ENCODE results near the gene PGAP3. TPM values are rescaled to one million over a fixed set of nuclear protein-coding genes. Genes with fewer than 3 reads are reported as not detected.

PGAP3 gene
- total and polyA plus RNA-seq, 7 experiments from 2014 or later, result 13.3 to 39.9 (median 34.4) TPM

- Mint-ChIP-seq H3K4me1 (peaks cover 35 to 58% (median 49%) of the 10 kb centered on the region in 7 donors), H3K27ac (peak overlapping the region in 5 of 9 donors; percentile 55 to 78 (median 68)), H3K9me3 (no peaks in the 10 kb centered on the region), H3K27me3 (peaks cover 0 to 9% (median 0%) of the 10 kb centered on the region in 5 donors), H3K36me3 (peaks cover 0 to 10% (median 0%) of the 10 kb centered on the region in 5 donors), H3K4me3 (peak overlapping the region in 1 of 10 donors; percentile 72)
- no peaks in the 10 kb centered on the region for H3K27me3 ChIP-seq (ENCODE audit: control insufficient read depth in 2 of 2, insufficient read depth in 2 of 2, low read length in 2 of 2)
- ChIA-PET CTCF (interaction anchor here (1.1 to 1.6 kb wide), 4 partner anchors 8 to 56 kb away, joined by 3 to 4 read pairs (median 3); partner anchors contain the start of gene MIEN1), POLR2A (interaction anchor here (0.5 to 1.2 kb wide), 3 partner anchors 8 to 177 kb away, joined by 3 to 4 read pairs (median 3); no protein-coding TSS in a partner anchor)
- intact Hi-C loops (cut with micrococcal nuclease), result no loop called here
- no peaks in the 10 kb centered on the region for H3K36me3 ChIP-seq (ENCODE audit: control insufficient read depth in 2 of 3, insufficient read depth in 3 of 3, low read length in 3 of 3)
- no peak for ATAC-seq
- peaks cover 38 to 48% of the 10 kb centered on the region in 2 donors for H3K4me1 ChIP-seq (ENCODE audit: control insufficient read depth in 2 of 2, insufficient read depth in 2 of 2, low read length in 2 of 2)
- H3K9me3 ChIP-seq (ENCODE audit: control insufficient read depth in 2 of 3, low read length in 3 of 3), result no peaks in the 10 kb centered on the region
- no peak overlapping the region for H3K27ac ChIP-seq (ENCODE audit: low read depth, low read length)
- DNase-seq, result no peak
- no peak overlapping the region for H3K4me3 ChIP-seq (ENCODE audit: low read length)
These were observed 13.0 kb downstream of the PGAP3 start for GRCh38 chr17:39674702-39675389.

- Mint-ChIP-seq H3K36me3 (peaks cover 0 to 10% (median 0%) of the 10 kb centered on the region in 5 donors), H3K4me1 (peaks cover 28 to 51% (median 42%) of the 10 kb centered on the region in 7 donors), H3K9me3 (no peaks in the 10 kb centered on the region), H3K27ac (no peak overlapping the region), H3K4me3 (no peak overlapping the region), H3K27me3 (peaks cover 0 to 15% (median 0%) of the 10 kb centered on the region in 5 donors)
- H3K27ac ChIP-seq (ENCODE audit: low read depth, low read length), result no peak overlapping the region
- H3K9me3 ChIP-seq (ENCODE audit: control insufficient read depth in 2 of 3, low read length in 3 of 3), result no peaks in the 10 kb centered on the region
- no peaks in the 10 kb centered on the region for H3K36me3 ChIP-seq (ENCODE audit: control insufficient read depth in 2 of 3, insufficient read depth in 3 of 3, low read length in 3 of 3)
- H3K4me3 ChIP-seq (ENCODE audit: low read length), result no peak overlapping the region
- peaks cover 31 to 41% of the 10 kb centered on the region in 2 donors for H3K4me1 ChIP-seq (ENCODE audit: control insufficient read depth in 2 of 2, insufficient read depth in 2 of 2, low read length in 2 of 2)
- CTCF ChIA-PET, result interaction anchor here (1.1 to 1.2 kb wide), 2 partner anchors 15 to 57 kb away, joined by 3 read pairs; partner anchors contain the start of gene MIEN1
- intact Hi-C loops (cut with micrococcal nuclease), result no loop called here
- no peak for DNase-seq
- H3K27me3 ChIP-seq (ENCODE audit: control insufficient read depth in 2 of 2, insufficient read depth in 2 of 2, low read length in 2 of 2), result no peaks in the 10 kb centered on the region
- POLR2A ChIA-PET, result interaction anchor here (0.6 to 0.9 kb wide), 2 partner anchors 178 to 280 kb away, joined by 3 read pairs; no protein-coding TSS in a partner anchor
- ATAC-seq, result no peak
These were observed 13.7 kb downstream of the PGAP3 start for GRCh38 chr17:39674179-39674578.

- H3K36me3 Mint-ChIP-seq, result peaks cover 0 to 10% (median 3%) of the 10 kb centered on the region in 5 donors
- H3K4me1 Mint-ChIP-seq, result peaks cover 21 to 49% (median 39%) of the 10 kb centered on the region in 7 donors
- no peaks in the 10 kb centered on the region for H3K27me3 ChIP-seq (ENCODE audit: control insufficient read depth in 2 of 2, insufficient read depth in 2 of 2, low read length in 2 of 2)
- DNase-seq (no peak), ATAC-seq (no peak)
- POLR2A ChIA-PET, result interaction anchor here (1.1 to 1.9 kb wide), 2 partner anchors 14 to 55 kb away, joined by 3 to 6 read pairs; partner anchors contain the start of gene PGAP3
- H3K27me3 Mint-ChIP-seq, result peaks cover 0 to 21% (median 4%) of the 10 kb centered on the region in 5 donors
- H3K4me1 ChIP-seq (ENCODE audit: control insufficient read depth in 2 of 2, insufficient read depth in 2 of 2, low read length in 2 of 2), result peaks cover 30 to 38% of the 10 kb centered on the region in 2 donors
- H3K36me3 ChIP-seq (ENCODE audit: control insufficient read depth in 2 of 3, insufficient read depth in 3 of 3, low read length in 3 of 3), result no peaks in the 10 kb centered on the region
- H3K27ac Mint-ChIP-seq, result peak overlapping the region in 1 of 9 donors; percentile 59
- H3K4me3 ChIP-seq (ENCODE audit: low read length), result no peak overlapping the region
- H3K9me3 ChIP-seq (ENCODE audit: control insufficient read depth in 2 of 3, low read length in 3 of 3), result no peaks in the 10 kb centered on the region
- CTCF ChIA-PET, result interaction anchor here (1.2 to 3.5 kb wide), 3 partner anchors 14 to 126 kb away, joined by 3 to 36 read pairs (median 3); no protein-coding TSS in a partner anchor
- H3K4me3 Mint-ChIP-seq, result no peak overlapping the region
- intact Hi-C loops (cut with micrococcal nuclease), result no loop called here
- H3K27ac ChIP-seq (ENCODE audit: low read depth, low read length), result no peak overlapping the region
- no peaks in the 10 kb centered on the region for H3K9me3 Mint-ChIP-seq
These were observed 14.3 kb downstream of the PGAP3 start for GRCh38 chr17:39673335-39674081.

GRCh38 chr17:39672522-39673334 lies 15.1 kb downstream of the PGAP3 start:
- intact Hi-C loops (cut with micrococcal nuclease), result loop anchor here in 1 of 2 donors (1.0 kb wide), 2 partner anchors 50 to 82 kb away; no protein-coding TSS in a partner anchor

GRCh38 chr17:39671651-39672521 lies 16.0 kb downstream of the PGAP3 start:
- Histone ChIP-seq H3K36me3 (ENCODE audit: control insufficient read depth in 2 of 3, insufficient read depth in 3 of 3, low read length in 3 of 3) (no peaks in the 10 kb centered on the region), H3K27me3 (ENCODE audit: control insufficient read depth in 2 of 2, insufficient read depth in 2 of 2, low read length in 2 of 2) (no peaks in the 10 kb centered on the region), H3K27ac (ENCODE audit: low read depth, low read length) (no peak overlapping the region), H3K9me3 (ENCODE audit: control insufficient read depth in 2 of 3, low read length in 3 of 3) (no peaks in the 10 kb centered on the region), H3K4me1 (ENCODE audit: control insufficient read depth in 2 of 2, insufficient read depth in 2 of 2, low read length in 2 of 2) (peaks cover 23 to 24% of the 10 kb centered on the region in 2 donors), H3K4me3 (ENCODE audit: low read length) (no peak overlapping the region)
- POLR2A ChIA-PET, result interaction anchor here (1.0 to 1.9 kb wide), 6 partner anchors 8 to 58 kb away, joined by 3 to 6 read pairs (median 4); partner anchors contain the start of genes MIEN1, PGAP3 and STARD3
- Mint-ChIP-seq H3K4me1 (peaks cover 9 to 35% (median 27%) of the 10 kb centered on the region in 7 donors), H3K27me3 (peaks cover 0 to 32% (median 5%) of the 10 kb centered on the region in 5 donors), H3K27ac (peak overlapping the region in 3 of 9 donors; percentile 11 to 57 (median 46)), H3K4me3 (peak overlapping the region in 5 of 10 donors; percentile 3 to 49 (median 35)), H3K9me3 (no peaks in the 10 kb centered on the region), H3K36me3 (peaks cover 0 to 4% (median 0%) of the 10 kb centered on the region in 5 donors)
- no peak for DNase-seq
- intact Hi-C loops (cut with micrococcal nuclease), result loop anchor here in 1 of 2 donors (1.0 kb wide), 2 partner anchors 50 to 82 kb away; no protein-coding TSS in a partner anchor
- no peak for ATAC-seq
- CTCF ChIA-PET, result interaction anchor here (0.5 to 3.5 kb wide), 14 partner anchors 8 to 186 kb away, joined by 3 to 36 read pairs (median 4); partner anchors contain the start of genes MIEN1 and PGAP3

More at GRCh38 chr17:39672522-39673334, 15.1 kb downstream of the PGAP3 start:
- ChIA-PET POLR2A (interaction anchor here (1.1 to 1.9 kb wide), 4 partner anchors 9 to 56 kb away, joined by 3 to 6 read pairs (median 4); partner anchors contain the start of genes PGAP3 and STARD3), CTCF (interaction anchor here (0.5 to 3.5 kb wide), 7 partner anchors 13 to 125 kb away, joined by 3 to 36 read pairs (median 4); partner anchors contain the start of gene MIEN1)
- Histone ChIP-seq H3K27me3 (ENCODE audit: control insufficient read depth in 2 of 2, insufficient read depth in 2 of 2, low read length in 2 of 2) (no peaks in the 10 kb centered on the region), H3K9me3 (ENCODE audit: control insufficient read depth in 2 of 3, low read length in 3 of 3) (no peaks in the 10 kb centered on the region), H3K36me3 (ENCODE audit: control insufficient read depth in 2 of 3, insufficient read depth in 3 of 3, low read length in 3 of 3) (no peaks in the 10 kb centered on the region), H3K4me3 (ENCODE audit: low read length) (no peak overlapping the region), H3K27ac (ENCODE audit: low read depth, low read length) (no peak overlapping the region), H3K4me1 (ENCODE audit: control insufficient read depth in 2 of 2, insufficient read depth in 2 of 2, low read length in 2 of 2) (peaks cover 24 to 31% of the 10 kb centered on the region in 2 donors)
- Mint-ChIP-seq H3K9me3 (no peaks in the 10 kb centered on the region), H3K36me3 (peaks cover 0 to 6% (median 4%) of the 10 kb centered on the region in 5 donors), H3K27ac (no peak overlapping the region), H3K27me3 (peaks cover 0 to 26% (median 5%) of the 10 kb centered on the region in 5 donors), H3K4me1 (peaks cover 15 to 43% (median 33%) of the 10 kb centered on the region in 7 donors), H3K4me3 (no peak overlapping the region)
- ATAC-seq (no peak), DNase-seq (no peak)
